Measurements from ENCODE around the gene WDR82.
"Not testable (repeated sequence)": the region's sequence is repeated elsewhere in the genome, so short reads cannot be mapped to it uniquely, and the experiment has no call there.

WDR82 gene

DNA sequence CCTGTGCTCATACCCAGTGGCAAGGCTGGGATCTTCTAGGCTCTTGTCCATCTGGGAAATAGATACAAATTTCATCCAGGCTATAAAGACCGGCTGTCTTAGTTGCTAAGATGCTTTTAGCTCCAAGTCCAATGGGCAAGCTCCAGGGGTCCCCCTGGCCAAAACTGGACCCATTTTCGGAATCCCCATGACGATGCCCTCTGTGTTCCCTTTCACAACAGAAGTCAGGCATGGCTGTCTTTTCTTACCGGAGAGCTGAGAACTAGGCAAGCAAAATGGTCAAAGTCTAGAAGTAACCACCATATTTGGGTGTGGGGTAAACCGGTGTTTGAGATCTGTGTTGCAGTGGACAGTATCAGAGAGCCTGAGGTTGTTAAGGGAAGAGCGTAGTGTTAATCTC lies 10.2 kb upstream of the WDR82 start:
- no peak for DNase-seq

DNA sequence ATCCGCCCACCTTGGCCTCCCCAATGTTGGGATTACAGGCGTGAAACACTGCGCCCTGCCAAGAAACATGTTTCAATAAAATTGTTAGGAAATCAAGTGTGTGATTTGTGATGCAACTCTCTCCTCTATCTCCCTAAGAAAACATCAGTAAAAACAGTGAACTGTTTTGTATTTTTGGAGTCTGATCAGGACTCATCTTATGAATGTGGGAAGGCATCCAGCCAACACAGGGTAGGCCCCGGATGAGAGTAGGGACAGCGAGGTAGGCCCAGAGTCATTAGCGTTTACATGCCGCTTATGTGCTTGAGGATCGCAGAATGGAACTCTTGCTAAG lies 8.3 kb upstream of the WDR82 start:
- DNase-seq, result no peak

- DNase-seq, result not testable (repeated sequence)
Measured at GRCh38 chr3:52284051-52284450, 5.6 kb upstream of the WDR82 start.

GRCh38 chr3:52283306-52283705 lies 4.9 kb upstream of the WDR82 start:
- DNase-seq, result no peak

GRCh38 chr3:52281981-52282801 lies 3.7 kb upstream of the WDR82 start:
- DNase-seq, result no peak

- DNase-seq, result no peak
Measured at GRCh38 chr3:52280050-52280461, 1.6 kb upstream of the WDR82 start.

DNA sequence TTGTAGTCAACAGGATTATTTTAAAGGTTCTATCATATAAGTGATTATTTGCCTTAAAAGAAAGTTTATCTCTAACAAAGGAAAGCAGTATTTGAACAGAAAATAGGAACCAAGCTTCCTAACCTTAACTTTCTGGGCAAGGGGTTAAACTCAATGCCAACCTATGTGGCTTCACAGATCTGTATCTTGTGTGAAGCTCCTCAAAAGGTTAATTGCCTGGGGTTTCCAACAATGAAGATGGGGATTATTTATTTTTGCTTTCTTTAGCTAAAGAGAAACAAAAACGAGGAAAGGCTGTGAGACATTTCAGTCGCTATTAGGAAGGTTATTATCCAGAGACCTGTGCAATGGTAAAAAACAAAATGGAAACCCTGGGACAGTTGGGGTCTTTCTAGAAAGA lies 1.1 kb upstream of the WDR82 start:
- DNase-seq, result no peak

DNA sequence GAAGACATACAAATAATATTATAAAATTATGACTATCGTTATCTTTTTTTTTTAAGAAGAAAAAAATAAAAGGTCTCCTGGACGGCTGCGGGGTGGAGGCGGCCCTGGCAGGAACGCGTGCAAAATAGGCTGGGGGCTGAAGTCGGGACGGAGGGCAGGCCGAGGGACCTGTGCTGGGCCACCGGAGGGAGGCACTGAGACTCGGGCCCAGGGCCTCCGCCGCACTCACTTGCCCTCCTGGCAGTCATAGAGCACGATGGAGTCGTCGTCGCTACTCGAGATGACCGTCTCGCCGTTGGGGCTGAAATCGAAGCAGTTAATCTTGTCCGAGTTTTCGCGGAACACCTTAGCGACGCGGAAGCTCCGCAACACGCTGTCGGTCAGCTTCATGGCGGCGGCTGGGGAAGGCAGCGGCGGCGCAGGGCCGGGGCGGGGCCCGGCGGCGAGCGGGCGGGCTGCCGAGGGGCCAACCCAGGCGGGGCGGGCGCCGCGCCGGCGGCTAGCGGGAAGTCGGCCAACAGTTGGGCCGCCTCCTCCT lies 408 bp downstream of the WDR82 start:
- peak; percentile 25 for DNase-seq

GRCh38 chr3:52277071-52277964 lies 1.1 kb downstream of the WDR82 start:
- DNase-seq, result no peak

GRCh38 chr3:52274781-52275180 lies 3.7 kb downstream of the WDR82 start:
- DNase-seq, result not testable (repeated sequence)

GRCh38 chr3:52272831-52273230 lies 5.6 kb downstream of the WDR82 start:
- DNase-seq, result no peak

- not testable (repeated sequence) for DNase-seq
Measured at GRCh38 chr3:52272172-52272571, 6.3 kb downstream of the WDR82 start.

DNA sequence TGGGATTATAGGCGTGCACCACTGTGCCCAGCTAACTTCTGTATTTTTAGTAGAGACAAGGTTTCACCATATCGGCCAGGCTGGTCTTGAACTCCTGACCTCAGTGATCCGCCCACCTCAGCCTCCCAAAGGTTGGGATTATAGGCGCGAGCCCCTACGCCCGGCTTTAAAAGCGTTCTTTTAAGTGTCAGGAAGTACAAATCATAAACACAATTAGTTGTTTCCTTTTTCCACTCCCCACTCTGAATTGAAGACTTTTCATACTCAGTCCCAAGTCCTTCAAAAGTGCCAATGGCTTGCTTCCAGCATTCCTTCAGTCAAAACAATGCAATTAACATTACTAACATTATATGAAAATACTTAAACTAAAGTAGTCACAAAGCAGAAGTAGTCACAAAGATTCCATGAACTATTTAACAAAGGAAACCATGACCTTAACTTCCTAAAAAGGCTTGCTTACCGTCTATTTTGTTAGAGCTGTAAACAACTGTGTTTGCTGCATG lies 8.1 kb downstream of the WDR82 start:
- no peak for DNase-seq

DNA sequence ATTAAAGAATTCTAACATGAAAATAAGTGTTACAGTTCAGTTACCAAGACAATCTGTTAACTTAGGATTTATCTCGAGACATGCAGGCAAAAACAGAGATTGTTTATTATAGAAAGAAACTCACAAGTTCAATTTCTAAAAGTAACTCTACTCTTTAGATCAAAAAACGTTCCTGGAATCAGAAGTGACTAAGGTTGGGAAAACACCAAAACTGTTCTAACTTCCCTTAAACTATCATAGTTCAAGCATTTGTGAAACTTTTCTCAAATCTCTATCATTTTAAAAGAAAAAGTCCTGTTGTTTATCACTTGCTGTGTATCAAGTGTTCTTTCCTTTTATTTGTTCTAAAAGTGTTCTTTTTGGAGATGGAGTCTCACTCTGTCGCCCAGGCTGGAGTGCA lies 8.7 kb downstream of the WDR82 start:
- DNase-seq, result no peak

DNA sequence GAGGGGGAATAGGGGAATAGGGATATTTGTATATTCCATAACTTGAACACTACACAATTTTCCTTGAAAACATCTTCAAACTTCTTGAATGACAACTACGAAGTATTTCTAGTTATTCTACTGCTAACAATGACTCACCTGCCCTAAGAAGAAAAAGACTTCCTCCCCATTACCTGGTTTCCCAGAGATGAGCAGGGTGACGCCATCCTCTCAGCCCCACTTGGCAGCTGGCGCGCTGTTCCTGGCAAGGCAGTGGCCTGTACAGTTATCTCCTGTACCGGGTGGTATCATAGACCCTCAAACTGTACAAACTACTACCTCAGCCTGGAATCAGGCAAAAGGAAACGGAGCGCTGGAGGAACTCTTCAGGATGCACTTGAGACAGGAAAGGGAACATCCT lies 10.4 kb downstream of the WDR82 start:
- no peak for DNase-seq

DNA sequence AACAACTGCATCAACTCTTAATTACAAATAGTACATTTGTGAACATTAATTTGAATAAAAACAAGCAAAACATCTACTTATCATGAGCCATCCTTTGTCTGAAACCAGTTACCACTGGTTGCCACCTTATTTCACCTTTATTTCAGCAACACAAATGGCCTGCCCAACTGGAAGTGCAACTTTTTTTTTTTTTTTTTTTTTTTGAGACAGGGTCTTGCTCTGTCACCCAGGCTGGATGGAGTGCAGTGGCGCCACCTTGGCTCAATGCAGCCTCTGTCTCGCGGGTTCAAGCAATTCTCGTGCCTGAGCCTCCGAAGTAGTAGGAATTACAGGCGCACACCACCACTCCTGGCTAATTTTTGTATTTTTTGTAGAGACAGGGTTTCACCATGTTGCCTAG lies 13.1 kb downstream of the WDR82 start:
- no peak for DNase-seq

GRCh38 chr3:52262447-52262846 lies 16.0 kb downstream of the WDR82 start:
- DNase-seq, result no peak

DNA sequence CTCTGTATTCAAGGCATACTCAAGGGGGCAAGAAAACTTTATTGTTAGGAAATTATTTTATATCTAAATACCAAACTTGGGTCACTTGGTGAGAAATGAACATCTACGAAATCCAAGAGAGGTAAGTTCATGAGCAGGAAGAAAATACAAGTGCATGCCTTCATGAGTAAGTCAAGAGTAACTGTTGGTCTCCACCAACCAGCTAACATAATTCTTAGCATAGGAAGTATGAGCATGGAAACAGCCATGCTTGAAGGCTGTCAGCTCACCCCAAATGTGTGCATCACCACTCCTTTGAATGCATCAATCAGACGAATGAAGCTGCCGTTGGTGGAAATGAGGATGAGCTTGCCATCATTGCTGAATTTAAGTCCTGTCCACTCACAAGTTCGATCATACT lies 19.0 kb downstream of the WDR82 start:
- DNase-seq, result no peak

DNA sequence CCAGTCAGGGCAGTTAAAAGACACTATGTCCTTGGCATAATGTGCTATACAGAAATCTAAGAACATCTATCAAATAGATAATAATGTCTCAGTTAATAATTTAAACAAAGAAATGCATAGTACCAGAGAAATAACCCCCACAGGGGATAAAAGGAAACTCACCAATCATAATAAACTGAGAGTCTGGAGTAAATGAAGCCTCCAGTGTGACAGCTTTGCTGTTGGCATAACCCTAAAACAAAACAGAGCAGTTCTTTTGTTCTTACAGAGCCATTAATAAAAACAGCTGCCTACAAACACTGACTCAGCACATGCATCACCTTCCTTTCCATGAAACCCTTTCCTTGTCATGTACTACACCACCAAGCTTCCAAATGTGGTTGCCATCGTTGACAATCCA lies 19.4 kb downstream of the WDR82 start:
- no peak for DNase-seq

GRCh38 chr3:52257911-52258310 lies 20.5 kb downstream of the WDR82 start:
- no peak for DNase-seq

DNA sequence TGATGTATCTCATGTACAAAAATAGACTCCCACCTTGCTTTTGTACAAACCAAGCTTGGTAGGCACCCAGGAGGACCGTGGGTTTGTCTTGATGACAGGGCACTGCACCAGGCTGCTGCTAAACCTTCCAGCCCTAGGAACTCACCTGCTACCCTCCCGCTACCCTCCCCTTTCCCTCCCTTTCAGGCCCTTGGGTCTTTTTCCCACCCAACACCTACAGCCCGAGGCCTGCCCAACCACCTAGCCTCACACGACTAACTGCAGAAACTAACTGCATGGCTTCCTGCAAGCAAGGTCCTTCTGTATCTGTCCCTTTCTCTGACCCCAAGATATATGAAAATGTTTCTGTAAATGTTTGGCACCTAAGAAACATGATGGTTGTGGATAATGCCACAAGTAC lies 21.8 kb downstream of the WDR82 start:
- DNase-seq, result no peak

GRCh38 chr3:52256159-52256558 lies 22.3 kb downstream of the WDR82 start:
- DNase-seq, result no peak

DNA sequence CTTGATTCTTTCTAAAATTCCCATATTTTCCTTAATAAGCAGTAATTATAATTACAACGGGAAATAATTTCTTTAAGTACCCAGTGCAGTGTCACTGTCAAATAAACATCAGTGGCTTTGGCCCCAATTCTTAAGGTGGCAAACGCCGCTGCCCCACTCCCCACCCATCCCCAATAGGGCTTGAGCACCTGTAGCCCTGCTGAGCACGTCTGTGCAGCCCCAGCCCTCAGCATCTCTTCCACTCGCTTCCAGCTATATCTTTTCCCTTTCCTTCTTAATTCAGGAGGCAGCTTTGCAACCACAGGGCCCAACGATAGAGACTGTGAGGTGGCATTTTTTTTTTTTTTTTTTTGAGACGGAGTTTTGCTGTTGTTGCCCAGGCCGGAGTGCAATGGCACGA lies 23.8 kb downstream of the WDR82 start:
- no peak for DNase-seq
